ENCODE data around the gene ARL14EPL. TPM values are rescaled to one million over a fixed set of nuclear protein-coding genes. Genes with fewer than 3 reads are reported as not detected.

The ARL14EPL gene
- total and polyA plus RNA-seq, 2 donors (not counting 3 experiments of a cell fraction or from before 2014, with no cell fraction given), result 0.10 to 0.58 TPM

DNA sequence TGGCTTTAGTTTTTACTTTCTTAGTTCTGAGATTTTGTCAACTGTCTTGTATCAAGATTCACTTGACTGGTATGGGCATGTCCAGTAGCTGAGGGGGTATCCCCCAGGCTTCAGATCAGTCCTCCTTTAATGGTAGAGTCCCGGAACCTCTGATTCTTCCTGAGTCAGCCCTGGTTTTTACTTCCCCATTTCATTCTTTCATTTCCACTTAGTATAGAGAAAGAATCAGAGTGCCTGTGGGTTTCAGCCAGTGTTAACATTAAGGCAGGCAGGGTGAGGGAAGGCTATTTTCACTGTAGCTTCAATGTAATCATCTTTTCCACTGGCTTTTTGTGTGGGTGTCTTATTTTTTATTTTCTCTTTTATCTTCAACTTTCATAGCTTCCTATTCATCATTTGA lies 44.2 kb downstream of the ARL14EPL start:
- Histone ChIP-seq H3K9ac (replicated peaks; ENCODE audit: extremely low read depth, insufficient read depth, low read length) (no peak overlapping the region), H3K4me3 (replicated peaks in 1 of 3; ENCODE audit: insufficient read depth in 1 of 3, low read depth in 1 of 3, low read length in 3 of 3) (no peak overlapping the region), H3K4me2 (ENCODE audit: insufficient read depth, low read length) (no peak overlapping the region), H4K20me1 (replicated peaks; ENCODE audit: control insufficient read depth, extremely low read depth, insufficient read depth, low read length) (no peaks in the 10 kb centered on the region), H3K9me3 (replicated peaks; ENCODE audit: control insufficient read depth, insufficient read depth, low read length) (no peaks in the 10 kb centered on the region), H2AFZ (ENCODE audit: low read depth, low read length) (no peak overlapping the region), H3K4me1 (ENCODE audit: control insufficient read depth, extremely low read depth, insufficient read depth, low read length) (no peaks in the 10 kb centered on the region), H3K27me3 (ENCODE audit: control insufficient read depth in 2 of 2, insufficient read depth in 2 of 2, low read length in 2 of 2) (peaks cover 0 to 1% of the 10 kb centered on the region in 2 experiments), H3K36me3 (ENCODE audit: control insufficient read depth in 2 of 2, extremely low read depth in 1 of 2, insufficient read depth in 2 of 2, low read length in 2 of 2) (no peaks in the 10 kb centered on the region), H3K79me2 (ENCODE audit: control insufficient read depth, insufficient read depth, low read length) (no peaks in the 10 kb centered on the region), H3K27ac (ENCODE audit: insufficient read depth, low read depth, low read length) (no peak overlapping the region), H3K9me1 (replicated peaks; ENCODE audit: control insufficient read depth, extremely low read depth, insufficient read depth, low read length) (no peaks in the 10 kb centered on the region)
- FAIRE-seq (no peak), DNase-seq (ENCODE audit: low read depth, low spot score) (no peak)
- POLR2A ChIA-PET, result no interaction called here
- no peak for TF ChIP-seq POLR2A (IDR thresholded peaks at IDR 0.05; ENCODE audit: low read depth, low read length)
- no peak for TF ChIP-seq MYC (IDR thresholded peaks at IDR 0.05; ENCODE audit: low read depth, low read length)
- TF ChIP-seq JUN (IDR thresholded peaks at IDR 0.05; ENCODE audit: borderline replicate concordance, insufficient read depth, insufficient read length, low read depth), result no peak
- TF ChIP-seq POLR2AphosphoS5 (IDR thresholded peaks at IDR 0.05; ENCODE audit: insufficient read depth, low read depth, low read length), result no peak
- TF ChIP-seq GATA2 (IDR thresholded peaks at IDR 0.05; ENCODE audit: insufficient read depth, insufficient read length, low read depth, low read length), result no peak
- no peak for TF ChIP-seq CTCF (IDR thresholded peaks at IDR 0.05; ENCODE audit: extremely low read depth in 1 of 2, insufficient read depth in 1 of 2, low read depth in 1 of 2, low read length in 2 of 2)
- TF ChIP-seq FOS (IDR thresholded peaks at IDR 0.05; ENCODE audit: borderline replicate concordance, insufficient read depth, low read length), result no peak
- no peak for TF ChIP-seq EZH2 (IDR thresholded peaks at IDR 0.05; ENCODE audit: borderline replicate concordance, low read depth, low read length, severe bottlenecking)
- BruUV-seq (replicated peaks), result no TSS peak
- dilution Hi-C loops (cut with MboI; ENCODE audit: extremely low pct_ligation_motif_present, low sequenced_read_pairs), result no loop called here
- CTCF ChIA-PET, result interaction anchor here (0.7 to 1.2 kb wide), 4 partner anchors 11 to 442 kb away, joined by 3 to 5 read pairs (median 3); no protein-coding TSS in a partner anchor
- intact Hi-C loops (cut with micrococcal nuclease), result no loop called here
